HG03066 (cell line): ENCODE measurements around the gene APH1A.
"Not testable (repeated sequence)": the region's sequence is repeated elsewhere in the genome, so short reads cannot be mapped to it uniquely, and the experiment has no call there.

ENCODE experiments used
- ATAC-seq: cut with Tn5 transposase; IDR thresholded peaks from one replicate; pipeline ENCODE4 v1.9.1; 2021; ENCODE audit warnings: low read depth; ENCODE audit not compliant: unreplicated experiment

APH1A gene

DNA sequence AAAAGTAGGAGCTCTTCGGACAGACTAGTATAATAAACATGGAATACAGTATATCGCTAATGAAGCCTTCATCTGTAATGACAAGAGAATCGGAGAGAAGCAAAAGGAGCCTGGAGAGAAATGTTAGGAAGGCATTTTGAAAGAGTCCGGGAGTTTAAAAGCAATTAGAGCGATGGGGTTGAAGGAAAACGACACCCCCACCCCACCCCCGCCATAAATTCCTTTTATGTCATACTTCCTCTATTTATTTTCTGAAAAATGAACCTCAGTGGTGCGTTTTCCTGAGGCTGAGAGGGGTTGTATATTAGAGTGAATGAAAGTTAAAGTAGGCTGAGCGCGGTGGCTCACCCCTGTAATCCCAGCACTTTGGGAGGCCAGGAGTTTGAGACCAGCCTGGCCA, 635 bp upstream of the APH1A start:
- no peak for ATAC-seq

DNA sequence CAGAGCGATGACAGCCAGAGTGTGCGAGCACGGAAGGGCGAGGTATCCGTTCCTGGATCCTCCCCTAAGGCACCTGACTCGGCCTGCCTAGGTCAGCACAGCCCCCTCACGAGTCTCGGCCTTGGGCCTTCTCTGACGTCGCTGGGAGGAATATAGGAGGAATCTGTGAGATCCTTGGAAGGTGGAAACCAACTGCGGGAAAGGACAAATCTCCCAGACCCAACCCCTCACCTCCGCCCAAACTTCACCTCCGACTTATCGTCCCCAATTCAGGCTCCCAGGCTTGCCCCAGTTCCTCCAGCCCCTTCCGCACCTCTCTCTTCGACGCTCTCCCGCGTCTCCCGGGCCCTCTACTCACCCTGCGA, 494 bp downstream of the APH1A start:
- ATAC-seq = no peak

GRCh38 chr1:150267896-150268295, 920 bp downstream of the APH1A start:
- ATAC-seq = no peak

DNA sequence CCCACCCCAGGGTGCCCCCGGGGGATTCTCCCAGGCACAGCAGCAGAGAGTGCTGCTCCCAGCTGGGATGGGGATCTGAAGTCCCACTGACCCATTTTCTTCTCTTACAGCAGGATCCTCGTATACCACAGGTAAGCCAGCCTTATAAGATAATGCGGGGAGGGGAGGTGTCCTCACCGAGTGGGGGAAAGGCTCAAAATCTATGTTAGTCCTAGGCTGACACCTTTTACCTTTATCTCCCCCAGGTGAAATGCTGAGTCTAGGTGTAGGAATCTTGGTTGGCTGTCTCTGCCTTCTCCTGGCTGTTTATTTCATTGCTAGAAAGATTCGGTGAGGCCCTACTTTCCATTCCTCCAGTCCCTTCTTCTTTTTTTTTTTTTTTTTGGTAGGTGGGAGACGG, 5.3 kb downstream of the APH1A start:
- ATAC-seq = no peak

GRCh38 chr1:150262388-150263320, 6.2 kb downstream of the APH1A start:
- no peak for ATAC-seq

DNA sequence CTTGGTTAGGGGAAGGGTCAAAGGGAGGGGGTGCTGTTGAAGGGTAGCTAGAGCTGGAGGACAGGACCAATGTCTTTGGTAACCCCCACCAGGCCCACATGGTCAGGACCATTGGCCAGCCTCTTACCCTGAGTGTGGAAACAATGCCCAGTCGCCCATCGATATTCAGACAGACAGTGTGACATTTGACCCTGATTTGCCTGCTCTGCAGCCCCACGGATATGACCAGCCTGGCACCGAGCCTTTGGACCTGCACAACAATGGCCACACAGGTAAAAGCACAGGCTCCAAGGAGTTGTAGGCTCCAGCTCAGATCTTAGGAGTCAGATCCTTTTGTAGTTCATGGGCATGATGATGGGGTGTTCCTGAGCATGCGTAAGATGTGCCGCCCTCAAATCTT, 7.4 kb downstream of the APH1A start:
- no peak for ATAC-seq

- no peak for ATAC-seq
These were observed 8.8 kb downstream of the APH1A start for GRCh38 chr1:150259758-150260669.

DNA sequence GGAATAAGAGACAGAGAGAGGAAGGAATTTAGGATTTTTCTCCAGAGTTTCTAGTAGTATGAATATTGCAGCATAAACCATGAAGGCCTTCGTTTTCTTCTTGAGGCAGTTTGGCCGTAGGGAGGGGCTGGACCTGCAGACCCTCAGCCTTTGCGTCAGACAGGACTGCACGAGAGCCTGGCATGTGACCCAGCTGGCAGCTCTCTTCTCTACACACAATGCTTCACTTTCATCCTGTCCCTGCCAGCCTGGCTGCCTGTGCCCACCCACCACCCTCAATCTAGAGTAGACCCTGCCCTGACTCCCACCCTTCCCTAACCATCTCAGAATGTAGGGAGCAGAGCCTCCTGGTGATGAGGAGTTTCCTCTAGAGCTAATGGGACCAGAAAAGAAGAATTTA, 9.6 kb downstream of the APH1A start:
- ATAC-seq = no peak

DNA sequence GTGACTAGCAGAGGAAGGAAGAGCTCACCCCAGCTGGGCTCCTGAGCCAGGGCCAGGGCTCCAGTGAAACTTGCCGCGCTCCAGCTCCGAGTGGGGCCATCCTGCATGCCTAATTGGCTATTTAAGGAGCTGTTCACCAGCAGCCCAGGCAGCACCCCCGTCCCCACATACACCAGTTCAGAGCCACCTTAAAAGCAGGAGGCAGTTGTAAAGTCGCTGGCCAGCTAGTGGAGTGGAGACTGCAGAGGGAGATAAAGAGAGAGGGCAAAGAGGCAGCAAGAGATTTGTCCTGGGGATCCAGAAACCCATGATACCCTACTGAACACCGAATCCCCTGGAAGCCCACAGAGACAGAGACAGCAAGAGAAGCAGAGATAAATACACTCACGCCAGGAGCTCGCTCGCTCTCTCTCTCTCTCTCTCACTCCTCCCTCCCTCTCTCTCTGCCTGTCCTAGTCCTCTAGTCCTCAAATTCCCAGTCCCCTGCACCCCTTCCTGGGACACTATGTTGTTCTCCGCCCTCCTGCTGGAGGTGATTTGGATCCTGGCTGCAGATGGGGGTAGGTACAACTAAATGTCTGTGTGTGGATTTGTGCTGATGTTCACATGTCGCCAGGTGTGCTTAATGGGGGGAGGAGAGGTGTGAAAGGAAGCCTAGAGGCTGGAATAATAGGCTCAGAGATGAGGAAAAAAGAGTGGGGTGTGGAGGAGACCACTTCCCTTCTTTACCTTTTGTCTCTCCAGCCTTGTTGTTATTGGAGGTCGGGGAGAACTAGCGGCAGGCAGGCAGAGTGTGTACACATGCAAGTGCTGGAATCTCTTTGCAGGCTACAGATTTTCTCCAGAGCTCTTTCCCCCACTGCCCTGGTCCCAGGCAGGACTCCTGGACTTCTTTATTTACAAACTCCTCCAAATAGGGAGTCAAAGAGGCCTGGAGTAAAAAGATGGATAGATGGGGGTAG, 10.9 kb downstream of the APH1A start, which contains the start of gene CA14:
TSS of gene CA14 (plus strand) at position 151 of the 962 bp plus-strand sequence. CDS start at position 506, 355 bp downstream.
- ATAC-seq = no peak

DNA sequence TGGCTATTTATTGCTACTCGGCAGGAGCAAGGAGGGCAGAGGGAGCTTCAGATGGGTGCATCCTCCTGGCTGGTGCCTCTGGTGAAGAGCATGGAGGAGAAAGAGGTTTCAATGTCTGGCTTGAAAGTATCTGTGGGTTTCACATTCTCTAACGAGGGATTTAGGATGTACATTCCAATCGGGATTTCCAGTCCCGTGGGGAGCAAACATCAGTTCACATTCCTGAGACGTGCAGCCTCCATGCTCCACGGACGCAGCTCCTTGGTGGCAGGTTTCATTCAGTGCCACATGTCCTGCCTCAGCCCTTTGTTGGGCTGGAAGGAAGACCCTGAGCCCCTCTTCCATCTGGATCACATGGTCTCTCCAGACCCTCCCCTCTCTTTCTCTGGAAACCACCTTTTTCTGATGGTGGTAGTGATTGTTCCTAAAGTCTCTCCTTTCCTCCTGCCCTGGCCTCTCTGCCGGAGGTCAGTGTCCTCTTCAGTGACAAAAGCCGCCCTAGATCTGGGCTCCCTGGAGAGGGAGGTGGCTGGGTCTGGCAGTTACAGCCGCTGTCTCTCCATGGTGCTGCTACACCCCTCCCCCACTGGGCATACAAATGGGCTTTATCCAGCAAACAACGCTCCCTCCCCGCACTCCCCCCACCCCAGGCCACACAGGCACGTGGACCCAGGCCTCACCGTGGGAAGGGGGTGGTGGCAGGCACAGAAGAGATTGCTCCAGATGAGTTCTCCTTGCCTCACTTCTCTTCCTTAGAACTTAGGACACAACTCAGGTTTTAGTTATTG, 12.1 kb downstream of the APH1A start:
- ATAC-seq = no peak

- ATAC-seq = no peak
These were observed 12.6 kb downstream of the APH1A start for GRCh38 chr1:150256198-150256553.

DNA sequence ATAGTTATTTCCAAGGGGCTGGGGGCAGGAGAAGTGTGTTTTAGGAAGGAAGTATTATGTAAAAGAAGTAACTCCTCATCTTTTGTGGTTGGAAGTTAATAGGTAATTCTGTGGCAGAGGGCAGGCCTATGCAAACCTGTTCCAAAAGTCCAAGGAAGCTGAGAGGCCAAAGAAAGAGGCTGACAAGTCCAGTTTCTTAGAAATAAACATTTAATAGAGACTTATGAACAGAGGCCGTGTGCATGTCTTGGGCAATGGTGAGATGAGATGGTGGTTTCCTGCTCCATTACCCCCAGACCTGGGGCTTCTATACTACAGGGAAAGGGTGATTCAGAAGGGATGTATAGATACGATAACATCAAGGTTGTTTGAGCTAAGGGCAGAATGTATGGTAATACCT, 18.9 kb downstream of the APH1A start:
- no peak for ATAC-seq

- ATAC-seq = no peak
These were observed 25.8 kb downstream of the APH1A start for GRCh38 chr1:150243003-150243402.

- ATAC-seq = no peak
These were observed 31.1 kb downstream of the APH1A start for GRCh38 chr1:150237746-150238145.

DNA sequence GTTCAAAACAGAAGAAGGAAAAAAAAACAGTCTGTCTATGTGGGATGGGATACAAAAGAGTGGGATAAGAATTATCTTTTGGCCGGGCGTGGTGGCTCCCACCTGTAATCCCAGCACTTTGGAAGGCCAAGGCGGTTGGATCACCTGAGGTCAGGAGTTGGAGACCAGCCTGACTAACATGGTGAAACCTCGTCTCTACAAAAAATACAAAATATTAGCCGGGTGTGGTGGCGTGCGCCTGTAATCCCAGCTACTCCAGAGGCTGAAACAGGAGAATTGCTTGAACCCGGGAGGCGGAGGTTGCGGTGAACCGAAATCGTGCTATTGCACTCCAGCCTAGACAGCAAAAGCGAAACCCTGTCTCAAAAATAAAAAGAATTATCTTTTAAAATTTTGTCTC, 31.6 kb downstream of the APH1A start:
- not testable (repeated sequence) for ATAC-seq

GRCh38 chr1:150236614-150237100, 32.2 kb downstream of the APH1A start:
- no peak for ATAC-seq

DNA sequence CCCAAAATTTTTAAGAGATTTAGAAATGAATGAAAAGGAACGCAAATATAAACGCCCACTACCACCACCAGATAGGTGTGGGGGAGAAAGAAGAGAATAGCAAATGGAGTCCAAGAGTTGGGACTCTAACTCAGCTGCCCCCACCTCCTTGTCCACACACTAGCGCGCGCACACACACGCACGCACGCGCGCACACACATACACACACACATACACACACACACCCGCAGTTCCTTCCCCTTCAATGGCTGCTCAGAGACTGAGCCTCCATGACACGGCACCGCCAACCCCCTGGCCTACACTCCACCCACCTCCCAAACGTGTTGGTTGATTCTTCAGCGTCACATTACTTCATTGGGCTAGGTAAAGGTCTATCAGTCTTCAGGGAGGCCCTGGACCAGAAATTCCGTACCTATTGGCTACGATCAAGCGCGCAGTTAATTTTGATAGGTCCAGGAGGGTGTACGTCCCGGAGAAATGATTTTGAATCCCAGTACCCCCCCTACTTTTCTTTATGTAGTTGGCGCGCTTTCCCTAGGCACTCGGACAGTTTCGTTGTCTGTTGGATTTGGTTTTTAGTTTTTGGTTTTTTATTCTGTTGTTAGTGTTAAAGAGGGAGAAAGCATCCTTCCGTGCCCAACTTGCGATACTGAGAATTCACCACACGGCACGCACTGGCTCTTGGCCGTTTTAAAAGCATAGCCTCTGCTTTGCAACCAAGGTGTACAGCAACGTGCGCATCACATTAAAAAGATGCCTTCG, 32.8 kb downstream of the APH1A start, which contains the start of gene ANP32E:
TSS of gene ANP32E (minus strand) at position 261 of the 762 bp plus-strand sequence. CDS start 326 bp downstream, outside the sequence.
- peak; percentile 77 for ATAC-seq

- no peak for ATAC-seq
These were observed 33.4 kb downstream of the APH1A start for GRCh38 chr1:150235294-150235851.
